Measurements from ENCODE around the gene MRPL33. TPM values are rescaled to one million over a fixed set of nuclear protein-coding genes. Genes with fewer than 3 reads are reported as not detected.

MRPL33 gene
- total RNA-seq, 1 experiment from 2014 or later, result 66.8 TPM

- no peaks in the 10 kb centered on the region for H3K79me1 ChIP-seq (ENCODE audit: insufficient read depth, low read depth, low read length, poor library complexity, severe bottlenecking)
- H3K27ac ChIP-seq (ENCODE audit: insufficient read length, low read depth, low read length), result no peak overlapping the region
- H2BK120ac ChIP-seq (ENCODE audit: low read depth, low read length, poor library complexity, severe bottlenecking), result no peak overlapping the region
- no peaks in the 10 kb centered on the region for H3K27me3 ChIP-seq (ENCODE audit: insufficient read depth, low read length)
- H2BK15ac ChIP-seq (ENCODE audit: low read depth, low read length), result no peak overlapping the region
- peaks cover under 1 to 7% of the 10 kb centered on the region in 2 experiments; a peak in 2 of 4 replicates for H3K4me1 Mint-ChIP-seq
- H3T11ph ChIP-seq (ENCODE audit: low read length), result no peak overlapping the region
- H4K20me1 ChIP-seq (ENCODE audit: control insufficient read depth, insufficient read depth, insufficient read length), result no peaks in the 10 kb centered on the region
- H2AFZ ChIP-seq (ENCODE audit: low read length), result no peak overlapping the region
- H3K27me3 Mint-ChIP-seq (ENCODE audit: low read depth), result peaks cover 8% of the 10 kb centered on the region; the same call in 1 of the 2 replicates
- no peak overlapping the region for H2AK5ac ChIP-seq (ENCODE audit: insufficient read length, low read length)
- peaks cover 0 to 4% (median 0%) of the 10 kb centered on the region in 3 experiments; a peak in 3 of 7 replicates for H3K36me3 Mint-ChIP-seq (ENCODE audit: insufficient read depth in 1 of 3, low read depth in 3 of 3)
- H3K18ac ChIP-seq (ENCODE audit: insufficient read length, low read depth, low read length), result peak overlapping the region; percentile 2
- no peaks in the 10 kb centered on the region for H3K23me2 ChIP-seq (ENCODE audit: insufficient read length, low read depth, low read length, poor library complexity, severe bottlenecking)
- H3K23ac ChIP-seq (ENCODE audit: insufficient read length, low read depth, low read length), result no peak overlapping the region
- H3K79me2 ChIP-seq (ENCODE audit: insufficient read depth, low read length), result no peaks in the 10 kb centered on the region
- H3K27ac Mint-ChIP-seq, result peak overlapping the region in 2 of 3 experiments; percentile 35 to 82; a peak in 1 of 7 replicates
- H3K9me3 Mint-ChIP-seq, result no peaks in the 10 kb centered on the region
- H3K4ac ChIP-seq (ENCODE audit: low read depth, low read length), result no peak overlapping the region
- no peak overlapping the region for H3K9ac ChIP-seq (ENCODE audit: extremely low read depth, insufficient read length, low read length)
- no peaks in the 10 kb centered on the region for H3K9me3 ChIP-seq (ENCODE audit: control insufficient read depth, low read depth, low read length)
- no peak overlapping the region for H4K5ac ChIP-seq (ENCODE audit: insufficient read length, low read depth, low read length)
- no CpG with 5 or more reads among the region's 29 CpGs for WGBS (ENCODE audit: extremely low coverage, insufficient read length, low lambda C conversion rate)
- no peak overlapping the region for H2BK12ac ChIP-seq (ENCODE audit: insufficient read length, low read depth, low read length)
- no peak overlapping the region for H2BK20ac ChIP-seq (ENCODE audit: low read depth, low read length, poor library complexity, severe bottlenecking)
- H2BK5ac ChIP-seq (ENCODE audit: insufficient read length, low read length), result no peak overlapping the region
- TF ChIP-seq CTCF (conservative IDR thresholded peaks at IDR 0.05), result no peak
- no peak overlapping the region for H4K91ac ChIP-seq (ENCODE audit: insufficient read length, low read depth, low read length)
- DNase-seq, result no peak
- H4K8ac ChIP-seq (replicated peaks; ENCODE audit: insufficient read length, low read depth, low read length), result no peak overlapping the region
- H3K4me2 ChIP-seq (ENCODE audit: insufficient read depth, insufficient read length, low read length), result no peak overlapping the region
- no peaks in the 10 kb centered on the region for H3K4me1 ChIP-seq (ENCODE audit: insufficient read depth, low read length)
- H3K4me3 Mint-ChIP-seq, result no peak overlapping the region
- no peak overlapping the region for H3K56ac ChIP-seq (ENCODE audit: insufficient read length, low read depth, low read length)
- no peak overlapping the region for H3K14ac ChIP-seq (ENCODE audit: insufficient read depth, low read length)
Observed at GRCh38 chr2:27765621-27766286, 5.8 kb upstream of the MRPL33 start.

Measured in H9 (cell line).